Mesenchymal stem cell (in vitro differentiated cells and primary cell): Measurements from ENCODE around the gene CMTR2.

Experiments used
- DNase-seq: peaks from one replicate; pipeline ENCODE4 v3.0.0-alpha.2; 2013
- H2AFZ ChIP-seq: one replicate; pipeline ENCODE4 v1.6.1; 2013; ENCODE audit warnings: low read depth, mild to moderate bottlenecking, control low read depth, inconsistent platforms, low read length, moderate library complexity
- H2AK5ac ChIP-seq: 2 replicates; pipeline ENCODE4 v1.6.1; 2013; ENCODE audit warnings: low read length, moderate library complexity, mild to moderate bottlenecking, inconsistent platforms; ENCODE audit not compliant: severe bottlenecking
- H2BK120ac ChIP-seq: one replicate; pipeline ENCODE4 v1.6.1; 2013; ENCODE audit warnings: low read depth, mild to moderate bottlenecking, inconsistent platforms, low read length, moderate library complexity
- H2BK12ac ChIP-seq, 2 experiments: one replicate each; pipeline ENCODE4 v1.6.1; 2013; ENCODE audit warnings: inconsistent platforms in 2 of 2, low read length in 2 of 2, mild to moderate bottlenecking in 2 of 2, moderate library complexity in 2 of 2, control low read depth in 1 of 2
- H2BK15ac ChIP-seq: one replicate; pipeline ENCODE4 v1.6.1; 2013; ENCODE audit warnings: mild to moderate bottlenecking, low read depth, inconsistent platforms; ENCODE audit not compliant: poor library complexity, severe bottlenecking
- H2BK5ac ChIP-seq: 2 replicates; pipeline ENCODE4 v1.6.1; 2013; ENCODE audit warnings: low read depth, mild to moderate bottlenecking, low read length, control low read depth, inconsistent platforms; ENCODE audit not compliant: poor library complexity, severe bottlenecking
- H3K14ac ChIP-seq, 2 experiments: one replicate each; pipeline ENCODE4 v1.6.1; 2013; ENCODE audit warnings: inconsistent platforms in 2 of 2, low read length in 2 of 2, control low read depth in 1 of 2, mild to moderate bottlenecking in 1 of 2, moderate library complexity in 1 of 2
- H3K18ac ChIP-seq, 2 experiments: one replicate each; pipeline ENCODE4 v1.6.1; 2013; ENCODE audit warnings: inconsistent platforms in 2 of 2, low read length in 2 of 2, control low read depth in 1 of 2, low read depth in 1 of 2, mild to moderate bottlenecking in 1 of 2
- H3K23ac ChIP-seq, 2 experiments: one replicate each; pipeline ENCODE4 v1.6.1; 2013; ENCODE audit warnings: inconsistent platforms in 2 of 2, low read length in 2 of 2, mild to moderate bottlenecking in 2 of 2, moderate library complexity in 2 of 2, control low read depth in 1 of 2
- H3K27ac ChIP-seq: 2 replicates; pipeline ENCODE4 v1.5.1; 2013; ENCODE audit warnings: mild to moderate bottlenecking, moderate library complexity, low read length, control low read depth, inconsistent platforms; ENCODE audit not compliant: poor library complexity, severe bottlenecking
- H3K27me3 ChIP-seq, 2 experiments: 2 replicates each; pipeline versions ENCODE4 v1.6.1 to v1.7.0; 2013; ENCODE audit warnings: low read length in 2 of 2, mild to moderate bottlenecking in 2 of 2, moderate library complexity in 2 of 2, control low read depth in 1 of 2, inconsistent platforms in 1 of 2; ENCODE audit not compliant: control insufficient read depth in 1 of 2, insufficient read depth in 1 of 2
- H3K36me3 ChIP-seq, 2 experiments: 2 replicates each; pipeline versions ENCODE4 v1.6.1 to v1.7.0; 2013; ENCODE audit warnings: low read length in 2 of 2, control low read depth in 1 of 2, inconsistent platforms in 1 of 2, low read depth in 1 of 2, mild to moderate bottlenecking in 1 of 2; ENCODE audit not compliant: insufficient read depth in 2 of 2, control insufficient read depth in 1 of 2
- H3K4ac ChIP-seq, 2 experiments: one replicate each; pipeline ENCODE4 v1.6.1; 2013; ENCODE audit warnings: inconsistent platforms in 2 of 2, low read length in 2 of 2, mild to moderate bottlenecking in 2 of 2, moderate library complexity in 2 of 2, control low read depth in 1 of 2, low read depth in 1 of 2
- H3K4me1 ChIP-seq: 2 replicates; pipeline ENCODE4 v1.6.1; 2013; ENCODE audit warnings: low read depth, low read length, control low read depth; ENCODE audit not compliant: control insufficient read depth, insufficient read depth
- H3K4me2 ChIP-seq: 2 replicates; pipeline ENCODE4 v1.6.1; 2013; ENCODE audit warnings: low read length, mild to moderate bottlenecking, inconsistent platforms; ENCODE audit not compliant: poor library complexity, severe bottlenecking
- H3K4me3 ChIP-seq, 2 experiments: 2 replicates each; pipeline versions ENCODE4 v1.5.1 to v1.7.0; 2013; ENCODE audit warnings: low read length in 2 of 2, mild to moderate bottlenecking in 2 of 2, control low read depth in 1 of 2, low read depth in 1 of 2; ENCODE audit not compliant: insufficient read depth in 1 of 2
- H3K79me1 ChIP-seq: replicated peaks from 2 replicates; pipeline ENCODE4 v1.6.1; 2013; ENCODE audit warnings: mild to moderate bottlenecking, control low read depth, low read length, inconsistent platforms; ENCODE audit not compliant: poor library complexity, severe bottlenecking
- H3K9ac ChIP-seq: 2 replicates; pipeline ENCODE4 v1.7.0; 2013; ENCODE audit warnings: mild to moderate bottlenecking, low read length, moderate library complexity
- H3K9me3 ChIP-seq: 2 replicates; pipeline ENCODE4 v1.7.0; 2013; ENCODE audit warnings: mild to moderate bottlenecking, low read length; ENCODE audit not compliant: control insufficient read depth
- H4K8ac ChIP-seq: one replicate; pipeline ENCODE4 v1.6.1; 2013; ENCODE audit warnings: inconsistent platforms, mild to moderate bottlenecking, low read length, moderate library complexity
- H4K91ac ChIP-seq: one replicate; pipeline ENCODE4 v1.6.1; 2013; ENCODE audit warnings: mild to moderate bottlenecking, low read length, inconsistent platforms
- WGBS: methylation state at CpG from one replicate; pipeline ENCODE4 v1.1.7; 2013; ENCODE audit warnings: mixed read lengths; 5-methylcytosine and 5-hydroxymethylcytosine counted together

Gene CMTR2

GRCh38 chr16:71255721-71256120 is 33.5 kb downstream of the CMTR2 start:
- Histone ChIP-seq H3K14ac (no peak overlapping the region), H3K23ac (no peak overlapping the region)
- WGBS = 62% methylated on average over 5 of the region's 6 CpGs

GRCh38 chr16:71254832-71255525 is 34.2 kb downstream of the CMTR2 start:
- no peaks in the 10 kb centered on the region for H3K79me1 ChIP-seq
- H2AFZ ChIP-seq = no peak overlapping the region
- DNase-seq = no peak
- no peaks in the 10 kb centered on the region for H3K36me3 ChIP-seq
- no peaks in the 10 kb centered on the region for H3K9me3 ChIP-seq
- no peaks in the 10 kb centered on the region for H3K4me1 ChIP-seq
- no peak overlapping the region for H3K4me2 ChIP-seq
- no peak overlapping the region for H3K9ac ChIP-seq
- no peak overlapping the region for H3K4me3 ChIP-seq
- no peak overlapping the region for H3K23ac ChIP-seq
- H2BK120ac ChIP-seq = no peak overlapping the region
- no peak overlapping the region for H4K8ac ChIP-seq
- H2BK15ac ChIP-seq = no peak overlapping the region
- no peak overlapping the region for H2AK5ac ChIP-seq
- H3K18ac ChIP-seq = no peak overlapping the region
- 100% methylated on average over 1 of the region's 4 CpGs for WGBS
- no peak overlapping the region for H4K91ac ChIP-seq
- H3K14ac ChIP-seq = no peak overlapping the region
- H3K27ac ChIP-seq = no peak overlapping the region
- H3K4ac ChIP-seq = no peak overlapping the region
- no peak overlapping the region for H2BK12ac ChIP-seq
- H2BK5ac ChIP-seq = no peak overlapping the region
- no peaks in the 10 kb centered on the region for H3K27me3 ChIP-seq

More at GRCh38 chr16:71255721-71256120, 33.5 kb downstream of the CMTR2 start:
- Histone ChIP-seq H2BK5ac (no peak overlapping the region), H2BK15ac (no peak overlapping the region), H4K8ac (no peak overlapping the region), H3K4ac (no peak overlapping the region), H3K4me3 (no peak overlapping the region), H2BK12ac (no peak overlapping the region), H4K91ac (no peak overlapping the region), H3K79me1 (no peaks in the 10 kb centered on the region), H3K4me1 (no peaks in the 10 kb centered on the region), H3K27me3 (no peaks in the 10 kb centered on the region), H3K9ac (no peak overlapping the region), H3K36me3 (no peaks in the 10 kb centered on the region), H3K27ac (no peak overlapping the region), H3K9me3 (no peaks in the 10 kb centered on the region), H2AK5ac (no peak overlapping the region), H2BK120ac (no peak overlapping the region), H3K18ac (no peak overlapping the region), H3K4me2 (no peak overlapping the region), H2AFZ (no peak overlapping the region)
- no peak for DNase-seq

- 85% methylated on average over 5 of the region's 5 CpGs for WGBS
- Histone ChIP-seq H2AFZ (no peak overlapping the region), H3K18ac (no peak overlapping the region)
Observed at GRCh38 chr16:71250461-71251235, 38.6 kb downstream of the CMTR2 start.

GRCh38 chr16:71249399-71249798 is 39.8 kb downstream of the CMTR2 start:
- H3K14ac ChIP-seq = no peak overlapping the region
- H2BK5ac ChIP-seq = no peak overlapping the region
- 12% methylated on average over 1 of the region's 1 CpG for WGBS
- no peaks in the 10 kb centered on the region for H3K4me1 ChIP-seq
- H3K4ac ChIP-seq = no peak overlapping the region
- no peak overlapping the region for H2AFZ ChIP-seq
- no peak overlapping the region for H4K8ac ChIP-seq
- no peak overlapping the region for H4K91ac ChIP-seq
- no peak overlapping the region for H3K27ac ChIP-seq
- H3K79me1 ChIP-seq = no peaks in the 10 kb centered on the region
- no peak overlapping the region for H2BK120ac ChIP-seq
- no peak overlapping the region for H2BK12ac ChIP-seq
- H3K36me3 ChIP-seq = no peaks in the 10 kb centered on the region
- no peak overlapping the region for H2BK15ac ChIP-seq
- H2AK5ac ChIP-seq = no peak overlapping the region
- H3K23ac ChIP-seq = no peak overlapping the region
- no peaks in the 10 kb centered on the region for H3K9me3 ChIP-seq
- no peak overlapping the region for H3K18ac ChIP-seq
- DNase-seq = no peak
- H3K27me3 ChIP-seq = no peaks in the 10 kb centered on the region
- no peak overlapping the region for H3K4me2 ChIP-seq
- no peak overlapping the region for H3K9ac ChIP-seq
- no peak overlapping the region for H3K4me3 ChIP-seq

More at GRCh38 chr16:71250461-71251235, 38.6 kb downstream of the CMTR2 start:
- Histone ChIP-seq H3K4me1 (no peaks in the 10 kb centered on the region), H3K23ac (no peak overlapping the region), H3K4me2 (no peak overlapping the region), H3K4me3 (no peak overlapping the region), H3K27me3 (no peaks in the 10 kb centered on the region), H3K4ac (no peak overlapping the region), H2BK15ac (no peak overlapping the region), H4K91ac (no peak overlapping the region), H3K79me1 (no peaks in the 10 kb centered on the region), H3K27ac (no peak overlapping the region), H3K9me3 (no peaks in the 10 kb centered on the region), H3K36me3 (no peaks in the 10 kb centered on the region), H2BK5ac (no peak overlapping the region), H2BK120ac (no peak overlapping the region), H4K8ac (no peak overlapping the region), H2AK5ac (no peak overlapping the region), H2BK12ac (no peak overlapping the region), H3K9ac (no peak overlapping the region), H3K14ac (no peak overlapping the region)
- no peak for DNase-seq
